GM18858 (cell line): ENCODE measurements around the gene CSH2.

ENCODE experiments used
- ATAC-seq: cut with Tn5 transposase; IDR thresholded peaks from one replicate; pipeline ENCODE4 v1.9.1; 2021; ENCODE audit not compliant: unreplicated experiment

Gene CSH2

GRCh38 chr17:63835167-63835720, 38.2 kb downstream of the CSH2 start:
- ATAC-seq: no peak

DNA sequence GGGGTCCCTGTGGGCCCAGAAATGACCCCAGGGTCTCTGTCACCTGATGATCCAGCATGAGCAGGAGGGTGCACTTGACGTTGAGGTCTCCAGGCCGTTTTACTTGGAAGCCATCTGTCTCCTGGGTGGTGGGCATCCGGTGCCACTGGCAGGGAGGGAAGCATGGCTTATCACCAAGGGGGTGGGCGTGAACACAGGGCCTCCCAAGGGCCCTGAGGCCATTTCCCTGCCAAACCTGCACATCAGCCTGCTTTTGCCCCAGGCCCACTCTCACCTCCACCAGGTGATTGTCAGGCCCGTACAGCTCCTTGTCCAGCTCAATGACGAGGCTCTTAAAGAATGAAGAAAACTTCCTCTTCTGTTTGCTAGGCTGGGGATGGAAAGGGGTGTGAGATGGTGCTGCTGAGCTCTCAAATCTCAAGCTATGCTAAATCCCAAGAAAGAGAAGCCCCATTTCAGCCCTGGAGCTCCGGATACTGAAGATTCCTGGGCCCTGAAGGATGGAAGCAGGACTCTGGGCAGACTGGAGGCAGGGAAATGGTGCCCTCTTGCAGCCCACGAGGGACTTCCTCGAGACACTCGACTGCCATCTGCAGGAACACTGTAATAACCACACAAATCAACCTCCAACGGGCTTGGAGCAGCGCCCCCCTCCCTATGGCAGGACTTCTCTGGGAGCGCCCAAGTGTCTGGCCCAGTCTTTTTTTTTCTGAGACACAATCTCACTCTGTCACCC, 38.9 kb downstream of the CSH2 start:
- peak; percentile 63 for ATAC-seq

GRCh38 chr17:63833741-63834373, 39.6 kb downstream of the CSH2 start:
- no peak for ATAC-seq

DNA sequence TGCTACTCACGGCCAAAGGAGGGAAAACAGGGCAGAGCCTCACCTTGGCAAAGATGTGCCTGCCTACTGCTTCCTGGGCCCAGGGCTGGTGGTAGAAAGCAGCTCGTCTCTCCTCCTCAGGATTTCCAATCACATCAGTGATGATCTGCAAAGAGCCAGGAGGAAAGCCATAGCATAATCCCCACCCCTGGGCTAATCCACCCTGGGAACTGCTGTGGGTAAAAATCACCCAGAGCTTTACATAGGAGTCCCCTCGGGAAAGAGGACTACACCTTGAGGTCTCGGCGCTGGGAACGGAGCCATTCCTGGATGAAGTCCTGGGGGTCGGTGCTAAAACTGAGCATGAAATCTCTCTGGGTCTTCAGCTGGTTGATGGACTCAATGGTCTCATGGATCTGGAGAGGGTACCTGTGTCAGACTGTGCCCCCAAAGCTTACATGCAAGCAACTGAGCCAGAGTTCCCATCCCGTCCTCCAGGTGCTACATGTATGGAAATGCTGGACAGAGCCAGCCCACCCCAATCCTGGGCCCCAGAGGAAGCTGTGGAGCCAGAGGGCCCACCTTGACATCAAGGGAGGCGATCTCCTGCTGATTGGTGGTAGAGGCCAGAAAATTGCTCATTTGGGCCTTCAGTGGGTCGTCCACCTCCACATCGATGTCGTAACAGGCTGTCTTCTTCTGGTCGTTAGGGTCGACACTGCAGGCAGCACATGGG, 40.3 kb downstream of the CSH2 start:
- no peak for ATAC-seq

- no peak for ATAC-seq
Observed at GRCh38 chr17:63832455-63832854, 41.0 kb downstream of the CSH2 start.

- no peak for ATAC-seq
Observed at GRCh38 chr17:63832014-63832413, 41.5 kb downstream of the CSH2 start.

GRCh38 chr17:63831505-63831904, 42.0 kb downstream of the CSH2 start:
- no peak for ATAC-seq

- ATAC-seq: no peak
Observed at GRCh38 chr17:63830904-63831491, 42.5 kb downstream of the CSH2 start.

DNA sequence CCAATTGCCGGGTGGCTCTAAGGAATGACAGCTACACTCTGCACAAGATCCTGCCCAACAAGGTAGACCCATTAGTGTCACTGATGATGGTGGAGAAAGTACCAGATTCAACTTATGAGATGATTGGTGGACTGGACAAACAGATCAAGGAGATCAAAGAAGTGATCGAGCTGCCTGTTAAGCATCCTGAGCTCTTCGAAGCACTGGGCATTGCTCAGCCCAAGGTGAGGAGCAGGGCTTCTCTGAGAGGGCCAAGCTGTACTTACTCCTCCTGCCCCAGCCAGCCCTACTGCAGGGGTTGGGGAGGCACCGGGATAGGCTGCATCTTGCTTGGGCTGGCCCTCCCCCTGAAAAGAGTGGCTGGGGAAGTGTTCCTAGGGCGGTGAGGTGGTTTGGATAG, 43.2 kb downstream of the CSH2 start:
- no peak for ATAC-seq

DNA sequence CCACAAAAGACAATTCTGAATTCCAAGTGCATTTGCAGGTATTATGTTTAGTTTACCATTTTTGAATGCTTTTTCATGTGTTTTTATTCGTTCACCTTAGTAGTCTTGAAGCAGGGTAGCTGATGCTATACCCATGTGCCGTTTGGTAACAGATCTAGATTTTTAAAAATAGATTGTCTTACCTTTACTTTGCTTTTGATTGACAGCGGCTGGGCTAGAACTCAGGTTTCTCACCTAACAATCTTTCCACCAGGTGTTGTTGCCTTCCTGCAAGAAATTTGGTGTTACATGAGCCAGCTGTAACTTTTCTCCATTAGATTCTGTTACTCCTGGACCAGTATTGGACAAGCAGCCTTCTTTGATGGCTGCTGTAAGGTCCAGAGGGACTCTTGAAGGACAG, 44.5 kb downstream of the CSH2 start:
- no peak for ATAC-seq

DNA sequence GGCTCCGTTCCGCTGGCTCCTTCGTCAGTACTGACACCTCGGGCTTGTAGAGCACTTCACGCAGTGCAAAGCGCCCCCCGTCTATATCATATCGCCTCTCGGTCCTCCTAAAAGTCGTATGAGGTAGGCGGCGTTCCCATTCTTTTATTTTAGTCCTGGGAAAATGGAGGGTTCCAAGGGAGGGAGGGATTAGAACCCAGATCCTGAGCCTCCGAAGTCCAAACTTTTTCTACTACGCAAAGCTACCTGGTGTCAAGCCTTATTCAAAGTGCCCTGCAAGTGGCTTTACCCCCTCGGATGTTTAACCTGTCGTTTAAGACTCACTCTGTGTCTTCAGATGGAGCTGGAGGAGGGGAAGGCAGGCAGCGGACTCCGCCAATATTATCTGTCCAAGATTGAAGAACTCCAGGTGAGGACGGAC, 45.7 kb downstream of the CSH2 start:
- ATAC-seq: no peak

DNA sequence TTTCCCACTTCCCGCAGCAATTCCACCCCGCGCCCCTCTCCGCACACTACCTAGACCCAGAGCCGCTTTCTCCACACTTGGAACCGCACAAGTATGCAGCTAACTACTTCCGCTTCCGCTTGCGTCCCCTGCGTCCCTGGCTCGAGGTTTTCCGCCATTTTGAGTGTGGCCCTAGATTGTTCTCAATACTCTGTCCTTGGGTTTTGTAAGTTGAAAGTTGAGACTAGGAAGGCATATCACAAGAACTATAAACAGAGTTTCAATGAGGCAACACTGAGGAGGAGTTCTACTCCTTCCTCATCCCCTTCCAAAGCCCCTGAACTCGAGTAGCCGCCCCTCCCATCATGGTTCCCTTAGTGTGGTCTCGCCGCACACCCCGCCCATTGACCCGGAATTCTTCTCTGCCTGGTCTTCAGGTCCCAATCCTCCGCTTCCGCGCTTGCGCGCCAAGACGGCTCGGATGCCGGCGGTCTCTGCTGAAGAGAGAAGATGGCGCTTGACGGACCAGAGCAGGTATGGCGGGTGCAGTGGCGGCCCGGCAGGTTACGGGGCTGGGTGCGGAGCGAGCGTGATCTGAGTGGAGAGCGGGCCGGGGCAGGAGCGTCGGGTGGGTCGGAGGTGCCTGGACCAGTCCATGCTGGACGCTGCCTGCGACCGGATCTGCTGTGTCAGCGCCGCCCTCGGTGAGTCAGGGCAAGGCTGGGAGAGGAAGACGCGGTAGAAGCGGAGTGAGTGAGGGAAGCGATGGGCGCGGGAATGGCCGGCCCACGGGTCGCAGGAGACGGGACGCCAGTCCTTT, 46.3 kb downstream of the CSH2 start, which contains the start of the genes FTSJ3 and PSMC5:
TSS of gene FTSJ3 (minus strand) at position 662 of the 799 bp plus-strand sequence. CDS start 761 bp downstream, outside the sequence.
TSS of gene PSMC5 (plus strand) at position 430 of the 799 bp plus-strand sequence. CDS start at position 490, 60 bp downstream.
- peak; percentile 61 for ATAC-seq

GRCh38 chr17:63826468-63827001, 46.9 kb downstream of the CSH2 start:
- no peak for ATAC-seq

GRCh38 chr17:63824362-63824761, 49.1 kb downstream of the CSH2 start:
- ATAC-seq: no peak

DNA sequence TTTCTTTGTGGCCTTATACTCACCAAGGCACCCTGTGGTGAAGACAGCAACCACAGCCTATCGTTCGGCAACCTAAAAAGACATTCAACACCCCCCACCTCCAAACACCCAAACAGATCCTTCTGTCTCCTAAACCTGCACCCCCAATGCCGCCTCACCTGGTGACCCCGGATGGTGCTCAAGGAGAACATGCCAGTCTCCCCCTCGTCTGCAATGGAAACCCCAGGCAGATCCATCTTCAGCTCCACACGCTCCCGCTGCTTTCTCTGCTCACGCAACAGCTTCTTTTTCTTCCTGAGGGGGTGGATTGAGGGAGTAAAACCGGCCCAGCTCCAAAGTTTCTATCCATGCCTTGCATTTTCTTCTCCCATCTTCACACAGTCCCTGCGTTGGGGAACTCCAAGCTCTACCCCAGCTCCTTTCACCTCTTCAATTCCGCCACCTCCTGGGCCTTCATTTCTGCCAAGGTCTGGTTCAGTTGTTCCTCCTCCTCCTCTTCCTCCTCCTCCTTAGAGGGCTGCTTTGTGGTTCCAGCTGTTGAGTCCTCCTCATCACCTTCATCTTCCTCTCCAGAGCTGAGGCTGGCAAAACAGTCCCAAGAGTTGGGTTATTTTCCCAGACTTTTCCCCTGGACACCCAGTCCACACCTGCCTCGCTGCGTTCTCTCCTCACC, 49.7 kb downstream of the CSH2 start:
- ATAC-seq: no peak

- ATAC-seq: no peak
Observed at GRCh38 chr17:63822537-63822936, 50.9 kb downstream of the CSH2 start.
